Measurements from ENCODE around the gene RTP1.

RTP1 gene

GRCh38 chr3:187207062-187207461, 9.8 kb downstream of the RTP1 start:
- H3K4me1 ChIP-seq (ENCODE audit: control insufficient read depth, insufficient read depth, low read length) = peaks cover 35% of the 10 kb centered on the region
- no peak overlapping the region for H3K4me3 ChIP-seq (ENCODE audit: low read length)
- H3K9ac ChIP-seq (ENCODE audit: low read length) = no peak overlapping the region
- H3K27me3 ChIP-seq (ENCODE audit: control insufficient read depth, insufficient read depth, low read length) = no peaks in the 10 kb centered on the region
- no peaks in the 10 kb centered on the region for H3K36me3 ChIP-seq (ENCODE audit: control insufficient read depth, insufficient read depth, low read length)
- H3K9me3 ChIP-seq (ENCODE audit: control insufficient read depth, low read length) = no peaks in the 10 kb centered on the region

- Histone ChIP-seq H3K9ac (ENCODE audit: low read length) (no peak overlapping the region), H3K4me1 (ENCODE audit: control insufficient read depth, insufficient read depth, low read length) (peaks cover 35% of the 10 kb centered on the region), H3K4me3 (ENCODE audit: low read length) (no peak overlapping the region), H3K36me3 (ENCODE audit: control insufficient read depth, insufficient read depth, low read length) (no peaks in the 10 kb centered on the region), H3K9me3 (ENCODE audit: control insufficient read depth, low read length) (no peaks in the 10 kb centered on the region), H3K27me3 (ENCODE audit: control insufficient read depth, insufficient read depth, low read length) (no peaks in the 10 kb centered on the region)
Observed at GRCh38 chr3:187207624-187208023, 10.3 kb downstream of the RTP1 start.

GRCh38 chr3:187208159-187208558, 10.9 kb downstream of the RTP1 start:
- H3K9me3 ChIP-seq (ENCODE audit: control insufficient read depth, low read length) = no peaks in the 10 kb centered on the region
- H3K9ac ChIP-seq (ENCODE audit: low read length) = no peak overlapping the region
- H3K4me1 ChIP-seq (ENCODE audit: control insufficient read depth, insufficient read depth, low read length) = peaks cover 35% of the 10 kb centered on the region
- no peak overlapping the region for H3K4me3 ChIP-seq (ENCODE audit: low read length)
- H3K36me3 ChIP-seq (ENCODE audit: control insufficient read depth, insufficient read depth, low read length) = no peaks in the 10 kb centered on the region
- no peaks in the 10 kb centered on the region for H3K27me3 ChIP-seq (ENCODE audit: control insufficient read depth, insufficient read depth, low read length)

- H3K9me3 ChIP-seq (ENCODE audit: control insufficient read depth, low read length) = no peaks in the 10 kb centered on the region
- no peak overlapping the region for H3K4me3 ChIP-seq (ENCODE audit: low read length)
- H3K27me3 ChIP-seq (ENCODE audit: control insufficient read depth, insufficient read depth, low read length) = no peaks in the 10 kb centered on the region
- H3K36me3 ChIP-seq (ENCODE audit: control insufficient read depth, insufficient read depth, low read length) = no peaks in the 10 kb centered on the region
- H3K9ac ChIP-seq (ENCODE audit: low read length) = no peak overlapping the region
- H3K4me1 ChIP-seq (ENCODE audit: control insufficient read depth, insufficient read depth, low read length) = peaks cover 35% of the 10 kb centered on the region
Observed at GRCh38 chr3:187209491-187209890, 12.2 kb downstream of the RTP1 start.

GRCh38 chr3:187210091-187210490, 12.8 kb downstream of the RTP1 start:
- Histone ChIP-seq H3K9ac (ENCODE audit: low read length) (no peak overlapping the region), H3K27me3 (ENCODE audit: control insufficient read depth, insufficient read depth, low read length) (no peaks in the 10 kb centered on the region), H3K36me3 (ENCODE audit: control insufficient read depth, insufficient read depth, low read length) (no peaks in the 10 kb centered on the region), H3K4me3 (ENCODE audit: low read length) (no peak overlapping the region), H3K4me1 (ENCODE audit: control insufficient read depth, insufficient read depth, low read length) (peaks cover 35% of the 10 kb centered on the region), H3K9me3 (ENCODE audit: control insufficient read depth, low read length) (no peaks in the 10 kb centered on the region)

GRCh38 chr3:187210545-187211327, 13.4 kb downstream of the RTP1 start:
- H3K4me1 ChIP-seq (ENCODE audit: control insufficient read depth, insufficient read depth, low read length) = peaks cover 35% of the 10 kb centered on the region
- H3K36me3 ChIP-seq (ENCODE audit: control insufficient read depth, insufficient read depth, low read length) = no peaks in the 10 kb centered on the region
- no peaks in the 10 kb centered on the region for H3K9me3 ChIP-seq (ENCODE audit: control insufficient read depth, low read length)
- H3K4me3 ChIP-seq (ENCODE audit: low read length) = no peak overlapping the region
- H3K9ac ChIP-seq (ENCODE audit: low read length) = no peak overlapping the region
- no peaks in the 10 kb centered on the region for H3K27me3 ChIP-seq (ENCODE audit: control insufficient read depth, insufficient read depth, low read length)

- Histone ChIP-seq H3K9me3 (ENCODE audit: control insufficient read depth, low read length) (no peaks in the 10 kb centered on the region), H3K27me3 (ENCODE audit: control insufficient read depth, insufficient read depth, low read length) (no peaks in the 10 kb centered on the region), H3K9ac (ENCODE audit: low read length) (no peak overlapping the region), H3K4me3 (ENCODE audit: low read length) (no peak overlapping the region), H3K4me1 (ENCODE audit: control insufficient read depth, insufficient read depth, low read length) (peaks cover 35% of the 10 kb centered on the region), H3K36me3 (ENCODE audit: control insufficient read depth, insufficient read depth, low read length) (no peaks in the 10 kb centered on the region)
Observed at GRCh38 chr3:187211532-187212195, 14.4 kb downstream of the RTP1 start.

GRCh38 chr3:187212196-187212545, 14.9 kb downstream of the RTP1 start:
- no peak overlapping the region for H3K4me3 ChIP-seq (ENCODE audit: low read length)
- H3K36me3 ChIP-seq (ENCODE audit: control insufficient read depth, insufficient read depth, low read length) = no peaks in the 10 kb centered on the region
- H3K9ac ChIP-seq (ENCODE audit: low read length) = no peak overlapping the region
- H3K27me3 ChIP-seq (ENCODE audit: control insufficient read depth, insufficient read depth, low read length) = no peaks in the 10 kb centered on the region
- no peaks in the 10 kb centered on the region for H3K9me3 ChIP-seq (ENCODE audit: control insufficient read depth, low read length)
- H3K4me1 ChIP-seq (ENCODE audit: control insufficient read depth, insufficient read depth, low read length) = peaks cover 35% of the 10 kb centered on the region

GRCh38 chr3:187212705-187213104, 15.4 kb downstream of the RTP1 start:
- Histone ChIP-seq H3K36me3 (ENCODE audit: control insufficient read depth, insufficient read depth, low read length) (no peaks in the 10 kb centered on the region), H3K9ac (ENCODE audit: low read length) (no peak overlapping the region), H3K27me3 (ENCODE audit: control insufficient read depth, insufficient read depth, low read length) (no peaks in the 10 kb centered on the region), H3K9me3 (ENCODE audit: control insufficient read depth, low read length) (no peaks in the 10 kb centered on the region), H3K4me3 (ENCODE audit: low read length) (no peak overlapping the region), H3K4me1 (ENCODE audit: control insufficient read depth, insufficient read depth, low read length) (peaks cover 35% of the 10 kb centered on the region)

GRCh38 chr3:187213616-187214015, 16.3 kb downstream of the RTP1 start:
- Histone ChIP-seq H3K36me3 (ENCODE audit: control insufficient read depth, insufficient read depth, low read length) (no peaks in the 10 kb centered on the region), H3K4me3 (ENCODE audit: low read length) (no peak overlapping the region), H3K9ac (ENCODE audit: low read length) (no peak overlapping the region), H3K27me3 (ENCODE audit: control insufficient read depth, insufficient read depth, low read length) (no peaks in the 10 kb centered on the region), H3K4me1 (ENCODE audit: control insufficient read depth, insufficient read depth, low read length) (peaks cover 30% of the 10 kb centered on the region), H3K9me3 (ENCODE audit: control insufficient read depth, low read length) (no peaks in the 10 kb centered on the region)

GRCh38 chr3:187215460-187215859, 18.2 kb downstream of the RTP1 start:
- Histone ChIP-seq H3K4me1 (ENCODE audit: control insufficient read depth, insufficient read depth, low read length) (peaks cover 14% of the 10 kb centered on the region), H3K4me3 (ENCODE audit: low read length) (no peak overlapping the region), H3K9ac (ENCODE audit: low read length) (no peak overlapping the region), H3K36me3 (ENCODE audit: control insufficient read depth, insufficient read depth, low read length) (no peaks in the 10 kb centered on the region), H3K27me3 (ENCODE audit: control insufficient read depth, insufficient read depth, low read length) (no peaks in the 10 kb centered on the region), H3K9me3 (ENCODE audit: control insufficient read depth, low read length) (no peaks in the 10 kb centered on the region)

GRCh38 chr3:187222801-187223200, 25.5 kb downstream of the RTP1 start:
- H3K36me3 ChIP-seq (ENCODE audit: control insufficient read depth, insufficient read depth, low read length) = no peaks in the 10 kb centered on the region
- H3K4me1 ChIP-seq (ENCODE audit: control insufficient read depth, insufficient read depth, low read length) = peaks cover 28% of the 10 kb centered on the region
- H3K9me3 ChIP-seq (ENCODE audit: control insufficient read depth, low read length) = no peaks in the 10 kb centered on the region
- H3K9ac ChIP-seq (ENCODE audit: low read length) = no peak overlapping the region
- no peak overlapping the region for H3K4me3 ChIP-seq (ENCODE audit: low read length)
- H3K27me3 ChIP-seq (ENCODE audit: control insufficient read depth, insufficient read depth, low read length) = no peaks in the 10 kb centered on the region
